ENCODE results near the gene ISOC1.

The ISOC1 gene

DNA sequence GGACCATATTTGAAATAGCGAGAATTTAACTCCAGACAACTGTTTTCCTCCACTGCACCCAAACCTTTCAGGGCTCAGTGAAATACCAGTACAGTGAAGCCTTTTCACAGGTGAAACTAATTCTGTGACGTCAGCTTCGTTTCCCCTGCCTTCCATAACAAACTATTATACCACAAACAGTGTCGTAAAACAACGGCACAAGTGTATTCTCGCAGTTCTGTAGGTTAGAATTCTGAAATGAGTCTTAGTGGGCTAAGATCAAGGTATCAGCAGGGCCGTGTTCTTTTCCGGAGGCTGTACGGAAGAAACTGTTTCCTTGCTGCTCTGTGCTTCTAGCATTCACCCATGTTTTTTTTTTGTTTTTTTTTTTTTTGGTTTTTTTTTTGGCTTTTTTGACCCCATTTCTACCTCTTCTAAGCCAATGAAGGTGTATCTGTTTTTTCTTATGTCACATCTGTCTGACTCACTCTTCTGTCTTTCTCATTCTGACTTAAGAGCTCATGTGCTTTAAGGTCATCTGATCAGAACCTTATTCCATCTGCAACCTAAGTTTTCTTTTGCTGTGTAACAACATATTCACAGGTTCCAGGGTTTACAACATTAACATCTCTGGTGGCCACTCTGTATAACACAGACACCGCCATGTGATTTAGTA is 20.1 kb downstream of the ISOC1 start:
- no peak overlapping the region for H3K4me3 ChIP-seq (ENCODE audit: low read length)
- TF ChIP-seq CTCF (conservative IDR thresholded peaks at IDR 0.05; ENCODE audit: low read length) = no peak
- no peak for DNase-seq (ENCODE audit: low read depth)

GRCh38 chr5:129115680-129116079 is 21.1 kb downstream of the ISOC1 start:
- TF ChIP-seq CTCF (conservative IDR thresholded peaks at IDR 0.05; ENCODE audit: low read length) = no peak

DNA sequence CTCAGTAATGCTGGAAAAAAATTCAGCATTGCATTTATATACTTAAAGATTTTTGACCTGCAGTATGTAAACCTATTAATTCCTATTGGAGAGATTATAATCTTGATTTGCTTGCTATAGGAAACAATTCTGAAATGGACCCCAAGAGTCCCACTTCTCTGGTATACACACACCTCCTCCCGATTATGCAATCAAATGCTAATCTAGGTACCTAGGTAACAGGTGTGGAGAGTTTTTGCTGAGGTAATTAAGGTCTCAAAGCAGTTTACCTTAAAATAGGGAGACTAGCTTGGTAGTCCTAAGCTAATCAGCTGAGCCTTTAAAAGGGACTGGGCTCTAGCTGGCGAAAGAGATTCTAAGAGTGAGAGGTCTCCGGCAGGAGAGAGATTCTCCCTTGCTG is 22.2 kb downstream of the ISOC1 start:
- no peak for TF ChIP-seq CTCF (conservative IDR thresholded peaks at IDR 0.05; ENCODE audit: low read length)
- no peak for DNase-seq (ENCODE audit: low read depth)
- H3K4me3 ChIP-seq (ENCODE audit: low read length) = no peak overlapping the region

More at GRCh38 chr5:129115680-129116079, 21.1 kb downstream of the ISOC1 start:
- no peak for DNase-seq (ENCODE audit: low read depth)
- H3K4me3 ChIP-seq (ENCODE audit: low read length) = no peak overlapping the region

- no peak for DNase-seq (ENCODE audit: low read depth)
- no peak overlapping the region for H3K4me3 ChIP-seq (ENCODE audit: low read length)
- TF ChIP-seq CTCF (conservative IDR thresholded peaks at IDR 0.05; ENCODE audit: low read length) = no peak
These were observed 23.9 kb downstream of the ISOC1 start for GRCh38 chr5:129118405-129118804.

DNA sequence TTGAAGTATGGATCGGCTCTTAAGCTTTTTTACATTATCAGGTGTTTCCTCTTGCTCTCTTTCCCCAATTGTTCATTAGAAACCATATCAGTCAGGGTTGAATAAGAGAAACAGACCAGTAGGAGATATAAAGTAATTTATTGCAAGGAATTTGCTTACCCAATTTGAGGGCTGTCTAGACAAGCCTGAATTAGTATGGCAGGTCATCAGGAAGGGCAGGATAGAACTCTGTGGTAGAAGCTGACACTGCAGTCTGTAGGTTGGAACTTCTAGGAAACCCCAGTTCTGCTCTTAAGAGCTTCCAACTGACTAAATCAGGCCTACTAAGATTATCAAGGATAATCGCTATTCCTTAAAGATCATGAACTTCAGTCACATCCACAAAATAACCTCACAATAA is 24.3 kb downstream of the ISOC1 start:
- no peak for TF ChIP-seq CTCF (conservative IDR thresholded peaks at IDR 0.05; ENCODE audit: low read length)

DNA sequence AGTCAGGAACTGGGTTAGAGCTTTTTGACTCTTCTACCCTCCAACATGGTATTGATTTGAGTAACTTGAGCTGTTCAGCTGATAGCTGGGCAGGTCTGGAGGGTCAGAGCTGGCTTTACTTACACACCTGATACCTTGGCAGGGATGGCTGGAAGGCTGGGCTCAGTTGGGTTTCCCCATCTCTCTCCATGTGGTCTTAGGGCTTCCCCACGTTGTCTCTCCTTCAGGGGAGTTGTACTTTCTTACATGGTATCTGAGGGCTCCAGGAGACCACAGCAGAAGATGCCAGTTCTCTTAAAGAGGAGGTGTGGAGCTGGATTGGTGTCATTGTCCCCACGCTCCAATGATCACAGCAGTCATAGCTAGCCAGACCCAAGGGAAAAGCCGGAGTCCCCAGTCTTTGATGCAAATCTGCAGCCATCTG is 25.6 kb downstream of the ISOC1 start:
- no peak for TF ChIP-seq CTCF (conservative IDR thresholded peaks at IDR 0.05; ENCODE audit: low read length)
- no peak overlapping the region for H3K4me3 ChIP-seq (ENCODE audit: low read length)
- no peak for DNase-seq (ENCODE audit: low read depth)

More for the DNA sequence above, 24.3 kb downstream of the ISOC1 start:
- DNase-seq (ENCODE audit: low read depth) = no peak
- H3K4me3 ChIP-seq (ENCODE audit: low read length) = no peak overlapping the region

- H3K4me3 ChIP-seq (ENCODE audit: low read length) = no peak overlapping the region
- TF ChIP-seq CTCF (conservative IDR thresholded peaks at IDR 0.05; ENCODE audit: low read length) = no peak
- no peak for DNase-seq (ENCODE audit: low read depth)
These were observed 28.0 kb downstream of the ISOC1 start for GRCh38 chr5:129122560-129122959.
